ENCODE data around the gene DOLPP1. TPM values are rescaled to one million over a fixed set of nuclear protein-coding genes. Genes with fewer than 3 reads are reported as not detected.

The DOLPP1 gene
- total and polyA plus RNA-seq, 2 of the 13 experiments (the other 11 are each of a cell fraction or from before 2014, with no cell fraction given): 21.0 to 34.1 TPM

- Histone ChIP-seq H3K79me2 (ENCODE audit: insufficient read depth, low read length) (no peaks in the 10 kb centered on the region), H3K9ac (ENCODE audit: insufficient read depth, low read depth, low read length) (no peak overlapping the region), H3K4me2 (ENCODE audit: low read depth, low read length) (no peak overlapping the region), H3K4me3 (replicated peaks in 1 of 3; ENCODE audit: insufficient read depth in 1 of 3, low read depth in 2 of 3, low read length in 3 of 3) (no peak overlapping the region), H4K20me1 (ENCODE audit: insufficient read depth, low read length) (no peaks in the 10 kb centered on the region), H3K27ac (ENCODE audit: extremely low read length, insufficient read depth, low read length) (no peak overlapping the region), H3K4me1 (ENCODE audit: insufficient read depth, low read length) (peaks cover 27% of the 10 kb centered on the region), H3K36me3 (replicated peaks in 1 of 2; ENCODE audit: control insufficient read depth in 1 of 2, insufficient read depth in 2 of 2, low read length in 2 of 2) (peaks cover 3 to 14% of the 10 kb centered on the region in 2 experiments; a peak in 3 of 5 replicates), H3K9me3 (ENCODE audit: low read length) (no peaks in the 10 kb centered on the region), H2AFZ (ENCODE audit: low read length) (no peak overlapping the region), H3K27me3 (ENCODE audit: control insufficient read depth in 1 of 2, insufficient read depth in 2 of 2, low read length in 2 of 2) (no peaks in the 10 kb centered on the region)
- BruUV-seq (replicated peaks): no TSS peak
- 85% methylated on average over 8 of the region's 10 CpGs for WGBS (ENCODE audit: low lambda C conversion rate)
- no peak for FAIRE-seq
- intact Hi-C loops (cut with micrococcal nuclease; ENCODE audit: unreplicated experiment): no loop called here
- CTCF ChIA-PET (ENCODE audit: low intra/inter-chr PET ratio, low total read pairs): no interaction called here
- in situ Hi-C loops (cut with HindIII; ENCODE audit: extremely low pct_ligation_motif_present, low pct_unique_long_range_greater_than_20kb): no loop called here
- no peak for DNase-seq (ENCODE audit: low spot score)
- POLR2A ChIA-PET: no interaction called here
- no peak for ATAC-seq
- no peak for TF ChIP-seq ZFYVE20 (CRISPR knock-in tag; IDR thresholded peaks at IDR 0.05; ENCODE audit: borderline replicate concordance, low read depth)
- no peak for TF ChIP-seq ZNF646 (CRISPR knock-in tag; IDR thresholded peaks at IDR 0.05)
- TF ChIP-seq SNAPC4 (CRISPR knock-in tag; IDR thresholded peaks at IDR 0.05): no peak
- no peak for TF ChIP-seq RXRB (CRISPR knock-in tag; IDR thresholded peaks at IDR 0.05; ENCODE audit: borderline replicate concordance)
- TF ChIP-seq HNRNPUL1 (IDR thresholded peaks at IDR 0.05; ENCODE audit: low read depth, low read length): no peak
- TF ChIP-seq U2AF1 (optimal IDR thresholded peaks at IDR 0.05; ENCODE audit: low read depth, low read length): no peak
- no peak for TF ChIP-seq ZBTB33 (CRISPR knock-in tag; IDR thresholded peaks at IDR 0.05)
- TF ChIP-seq E2F1 (CRISPR knock-in tag; IDR thresholded peaks at IDR 0.05): no peak
Measured at GRCh38 chr9:129071526-129072126, 9.3 kb upstream of the DOLPP1 start.

Measured in HepG2 (cell line).